ENCODE results near the gene ZNF652.
"Not testable (repeated sequence)": the region's sequence is repeated elsewhere in the genome, so short reads cannot be mapped to it uniquely, and the experiment has no call there.

Gene ZNF652

DNA sequence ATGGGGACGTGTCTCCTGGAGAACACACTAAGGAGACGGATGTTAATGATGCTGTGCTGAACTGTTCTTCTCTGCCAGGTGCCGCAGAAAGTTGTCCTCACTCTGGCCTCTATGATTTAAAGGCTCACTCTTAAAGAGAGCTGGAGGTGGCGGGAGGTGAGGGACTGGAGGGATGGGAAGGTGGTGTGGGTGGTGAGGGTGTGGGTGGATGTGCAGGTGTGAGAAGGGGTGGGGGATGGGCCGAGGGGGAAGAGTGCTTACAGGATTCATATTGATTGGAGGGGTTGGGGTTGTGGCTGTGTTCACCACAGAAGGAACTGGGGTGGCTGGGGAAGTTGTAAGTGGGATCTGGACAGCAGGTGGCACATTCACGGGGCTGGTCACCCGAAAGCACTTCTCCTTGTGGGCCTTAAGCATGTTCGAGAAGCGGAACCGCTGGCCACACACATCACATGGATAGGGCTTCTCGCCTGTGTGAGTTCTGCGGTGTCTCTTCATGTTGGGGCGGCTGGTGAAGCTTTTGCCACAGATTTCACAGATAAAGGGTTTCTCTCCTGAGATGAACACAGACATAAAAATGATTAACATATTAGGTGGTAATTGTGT is 63.6 kb downstream of the ZNF652 start:
- no peak for DNase-seq

DNA sequence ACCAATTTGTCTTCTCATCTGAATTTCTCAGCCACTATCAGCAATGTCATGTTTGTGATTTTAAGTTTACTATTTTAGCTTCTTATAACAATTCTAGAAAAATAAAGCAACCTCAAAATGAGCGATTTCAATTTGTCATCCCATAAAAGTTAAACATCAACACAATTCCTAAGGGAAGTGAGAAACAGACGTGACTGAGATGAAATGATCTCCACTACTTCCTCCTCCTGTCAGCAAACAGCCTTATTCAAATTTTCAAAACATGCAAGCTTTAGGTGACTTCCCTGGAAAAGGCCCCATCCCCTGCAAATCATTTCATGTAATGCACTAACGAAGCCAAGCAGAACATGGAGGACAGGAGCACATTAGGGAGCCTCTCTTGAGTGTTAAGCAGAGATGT is 64.9 kb downstream of the ZNF652 start:
- no peak for DNase-seq

DNA sequence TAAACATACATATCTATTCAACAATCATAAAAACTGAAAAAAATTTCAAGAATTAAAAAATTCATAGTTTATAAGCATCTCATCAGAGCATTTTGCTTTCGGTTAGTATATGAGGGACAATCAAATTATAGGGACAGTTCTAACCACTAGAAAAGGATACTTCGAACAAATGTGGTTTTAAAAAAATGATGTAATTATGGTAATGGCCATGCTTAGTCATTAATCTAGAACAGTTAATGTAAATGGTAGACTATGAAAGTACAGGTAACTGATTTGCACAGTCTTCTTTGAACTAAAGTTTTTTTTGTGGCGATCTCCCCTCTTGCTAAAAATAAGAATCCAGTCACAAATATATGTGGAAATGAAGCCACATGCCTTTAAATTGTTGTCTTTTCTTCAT is 67.9 kb downstream of the ZNF652 start:
- DNase-seq, result no peak

DNA sequence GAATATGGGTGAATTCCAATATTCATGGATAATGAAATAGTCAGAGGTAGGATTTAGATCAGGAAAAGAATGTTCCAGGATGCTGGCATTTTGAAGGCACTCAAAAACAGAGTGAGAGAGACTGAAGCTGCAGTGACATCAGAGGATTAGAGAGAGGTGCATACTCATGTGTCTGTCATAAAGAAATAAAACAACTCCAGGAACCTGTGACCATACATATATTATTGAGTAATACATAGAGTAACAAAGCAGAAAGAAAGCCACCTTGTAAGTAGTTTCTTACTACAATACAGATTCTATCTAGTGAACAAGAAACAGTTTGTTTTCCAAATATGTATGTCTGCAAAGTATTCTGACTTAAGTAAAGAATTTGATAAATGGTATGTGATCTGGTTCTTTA is 69.1 kb downstream of the ZNF652 start:
- DNase-seq, result no peak

DNA sequence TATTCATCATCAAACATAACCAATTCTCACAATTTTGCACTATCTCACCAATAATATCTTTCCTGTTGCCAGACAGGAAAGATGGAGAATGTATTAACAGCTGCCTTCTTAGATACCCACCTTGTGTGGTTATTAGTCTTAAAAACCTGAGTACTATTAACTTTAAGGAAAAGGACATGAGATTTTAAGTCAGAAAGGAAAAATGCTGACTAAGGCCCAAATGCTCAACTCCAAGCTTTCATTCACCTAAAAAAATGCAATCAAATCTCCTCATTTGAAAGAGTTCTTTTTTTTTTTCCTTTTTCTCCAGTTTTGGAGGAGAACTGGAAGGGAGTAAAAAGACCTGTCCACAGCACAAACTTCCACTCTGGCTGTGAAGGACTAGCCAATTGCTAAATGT is 70.1 kb downstream of the ZNF652 start:
- DNase-seq, result no peak

DNA sequence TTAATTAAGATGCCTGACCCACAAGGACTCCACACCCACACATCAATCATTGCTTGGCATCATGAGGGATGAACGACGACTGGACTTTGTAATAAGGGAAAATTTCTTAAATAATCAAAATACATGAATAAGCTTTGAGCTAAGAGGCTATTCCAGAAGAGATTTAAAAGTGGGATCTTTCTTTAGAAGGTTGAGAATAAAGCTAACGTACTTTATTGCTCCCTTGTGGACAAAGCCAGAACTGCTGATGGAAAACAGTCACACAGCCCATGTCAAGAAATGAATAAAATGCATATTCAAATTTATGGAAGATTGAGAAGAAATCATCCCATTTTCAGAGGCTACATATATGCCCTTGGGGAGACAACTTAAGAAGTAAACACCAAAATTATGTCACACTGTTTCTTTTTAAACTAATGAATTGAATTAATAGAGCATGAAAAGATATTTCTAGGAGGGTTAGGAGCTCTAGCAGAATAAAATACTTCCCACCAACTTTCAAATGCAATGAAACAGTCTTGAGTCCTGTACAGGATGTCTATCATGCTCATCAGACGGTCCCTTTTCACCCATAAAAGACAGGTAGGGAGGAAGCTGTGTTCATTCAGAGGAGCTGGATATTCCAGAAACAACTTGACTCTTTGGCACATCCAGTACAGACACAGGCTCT is 71.2 kb downstream of the ZNF652 start:
- DNase-seq, result peak; percentile 35

DNA sequence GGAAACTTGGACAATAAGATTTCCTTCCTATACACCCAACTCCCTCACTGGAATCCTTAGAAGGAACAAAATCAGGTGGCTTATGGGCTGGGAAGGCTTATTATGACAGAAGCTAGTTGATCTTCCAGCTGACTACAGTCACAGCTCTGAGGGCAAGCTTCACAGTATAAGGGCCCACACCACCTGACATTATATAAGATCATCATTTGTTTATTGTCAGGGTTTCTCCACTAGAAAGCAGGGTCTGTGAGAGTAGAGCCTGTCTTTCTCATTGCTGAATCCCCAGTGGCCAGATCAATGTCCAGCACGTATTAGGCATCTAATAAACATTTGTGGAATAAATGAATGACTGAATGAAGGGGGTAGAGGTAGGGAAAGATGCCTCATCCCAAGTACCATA is 73.7 kb downstream of the ZNF652 start:
- peak; percentile 23 for DNase-seq

DNA sequence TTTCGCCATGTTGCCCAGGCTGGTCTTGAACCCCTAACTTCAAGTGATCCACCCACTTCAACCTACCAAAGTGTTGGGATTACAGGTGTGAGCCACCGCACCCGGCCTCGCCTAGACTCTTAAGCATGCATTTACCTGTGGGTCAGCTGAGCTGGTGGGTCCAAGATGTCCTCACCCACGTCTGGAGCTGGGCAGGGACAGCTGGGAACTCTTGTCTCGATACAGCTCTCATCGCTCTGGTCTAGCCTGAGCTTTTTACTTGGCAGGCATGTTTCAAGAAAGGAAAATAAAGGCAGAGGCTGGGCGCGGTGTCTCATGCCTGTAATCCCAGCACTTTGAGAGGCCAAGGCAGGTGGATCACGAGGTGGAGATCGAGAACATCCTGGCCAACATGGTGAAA is 74.6 kb downstream of the ZNF652 start:
- DNase-seq, result peak; percentile 36

DNA sequence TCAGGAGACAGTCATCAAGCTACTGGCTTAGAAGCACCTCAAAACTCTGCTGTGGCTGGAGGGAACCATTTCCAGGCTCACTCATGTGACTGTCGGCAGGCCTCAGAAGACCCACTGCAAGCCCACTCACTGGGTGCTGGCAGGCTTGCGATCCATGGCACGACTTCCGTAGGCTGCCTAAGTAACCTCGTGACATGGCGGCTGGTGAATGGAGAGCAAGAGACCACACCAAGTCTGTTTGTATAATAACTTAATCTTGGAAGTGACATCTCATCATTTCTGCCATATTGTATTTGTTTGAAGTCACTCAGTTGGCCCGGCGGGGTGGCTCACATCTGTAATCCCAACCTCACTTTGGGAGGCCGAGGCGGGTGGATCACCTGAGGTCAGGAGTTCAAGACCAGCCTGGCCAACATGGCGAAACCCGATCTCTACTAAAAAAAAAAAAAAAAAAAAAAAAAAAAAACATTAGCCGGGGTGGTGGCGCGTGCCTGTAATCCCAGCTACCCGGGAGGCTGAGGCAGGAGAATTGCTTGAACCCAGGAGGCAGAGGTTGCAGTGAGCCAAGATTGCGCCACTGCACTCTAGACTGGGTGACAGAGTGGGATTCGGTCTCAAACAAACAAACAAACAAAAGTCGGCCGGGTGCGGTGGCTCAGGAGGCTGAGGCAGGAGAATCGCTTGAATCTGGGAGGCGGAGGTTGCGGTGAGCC is 75.6 kb downstream of the ZNF652 start:
- peak; percentile 50 for DNase-seq

DNA sequence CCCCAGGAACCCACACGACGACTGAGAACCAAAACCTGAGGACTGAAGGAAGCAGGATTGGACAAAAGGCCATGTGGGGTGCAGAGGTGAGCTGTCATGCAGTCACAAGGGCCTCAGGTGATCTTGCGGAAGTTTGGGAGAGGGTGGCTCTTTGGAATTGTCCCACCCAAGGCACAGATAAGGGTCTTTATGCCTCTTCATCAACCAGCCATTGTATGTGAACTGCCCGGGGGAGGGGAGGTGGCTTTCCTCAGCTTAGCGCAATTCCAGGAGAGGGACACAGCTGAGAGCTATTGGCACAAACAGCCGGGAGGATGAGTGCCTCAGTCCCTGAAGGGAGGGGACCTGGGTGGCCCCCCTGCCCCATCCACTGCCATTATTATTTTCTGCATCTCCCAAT is 76.3 kb downstream of the ZNF652 start:
- peak; percentile 49 for DNase-seq

DNA sequence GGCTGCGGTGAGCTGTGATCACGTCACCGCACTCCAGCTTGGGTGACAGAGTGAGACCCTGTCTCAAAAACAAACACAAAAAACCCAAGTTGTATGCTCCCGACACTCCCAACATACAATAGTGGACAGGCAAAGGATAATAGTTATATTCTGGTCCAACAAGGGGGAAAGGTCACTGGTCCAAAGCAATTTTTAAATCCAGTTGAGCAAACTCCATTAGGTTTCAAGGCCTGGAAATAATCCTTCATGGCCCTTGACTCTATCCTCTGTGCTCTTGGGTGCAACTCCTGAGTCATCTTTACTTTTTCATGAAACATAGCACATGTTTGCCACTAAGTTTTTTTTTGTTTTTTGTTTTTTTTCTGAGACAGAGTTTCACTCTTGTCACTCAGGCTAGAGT is 81.1 kb downstream of the ZNF652 start:
- peak; percentile 27 for DNase-seq

DNA sequence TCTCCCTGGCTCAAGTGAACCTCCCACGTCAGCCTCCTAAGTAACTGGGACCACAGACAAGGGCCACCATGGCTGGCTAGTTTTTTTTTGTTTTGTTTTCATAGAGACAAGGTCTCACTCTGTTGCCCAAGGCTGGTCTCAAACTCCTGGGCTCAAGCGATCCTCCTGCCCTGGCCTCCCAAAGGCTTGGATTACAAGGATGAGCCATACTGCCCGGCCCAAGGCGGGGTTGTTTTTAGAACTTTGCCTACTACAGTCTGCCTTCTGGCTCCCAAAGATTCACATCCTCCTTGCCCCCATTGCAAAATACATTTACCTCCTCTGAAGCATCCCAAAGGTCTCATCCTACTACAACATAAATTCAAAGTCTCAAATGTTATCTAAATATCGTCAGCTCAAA is 82.0 kb downstream of the ZNF652 start:
- peak; percentile 22 for DNase-seq

DNA sequence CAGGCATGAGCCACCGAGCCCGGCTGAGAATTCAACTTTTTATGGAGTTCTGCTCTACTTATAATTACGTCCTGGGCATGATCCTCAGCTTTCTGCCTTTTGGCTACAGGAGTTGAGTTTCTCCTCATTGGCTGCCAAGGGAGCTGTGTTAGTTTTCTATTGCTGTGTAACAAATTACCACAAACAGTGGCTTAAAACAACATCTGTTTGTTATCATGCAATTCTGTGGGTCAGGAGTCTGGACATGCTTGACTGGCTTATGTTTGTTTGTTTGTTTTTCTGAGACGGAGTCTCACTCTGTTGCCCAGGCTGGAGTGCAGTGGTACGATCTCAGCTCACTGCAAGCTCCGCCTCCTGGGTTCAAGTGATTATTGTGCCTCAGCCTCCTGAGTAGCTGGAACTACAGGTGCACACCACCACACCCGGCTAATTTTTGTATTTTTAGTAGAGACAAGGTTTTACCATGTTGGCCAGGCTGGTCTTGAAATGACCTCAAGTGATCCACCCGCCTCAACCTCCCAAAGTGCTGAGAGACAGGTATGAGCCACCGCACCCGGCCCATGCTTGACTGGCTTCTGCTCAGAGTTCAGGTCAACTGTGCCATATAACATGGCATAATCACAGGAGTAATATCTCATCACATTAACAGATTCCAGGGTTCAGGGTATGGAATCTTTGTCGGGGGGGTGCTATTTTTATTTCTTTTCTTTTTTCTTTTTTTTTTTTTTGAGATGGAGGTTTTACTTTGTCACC is 82.6 kb downstream of the ZNF652 start:
- peak; percentile 28 for DNase-seq

DNA sequence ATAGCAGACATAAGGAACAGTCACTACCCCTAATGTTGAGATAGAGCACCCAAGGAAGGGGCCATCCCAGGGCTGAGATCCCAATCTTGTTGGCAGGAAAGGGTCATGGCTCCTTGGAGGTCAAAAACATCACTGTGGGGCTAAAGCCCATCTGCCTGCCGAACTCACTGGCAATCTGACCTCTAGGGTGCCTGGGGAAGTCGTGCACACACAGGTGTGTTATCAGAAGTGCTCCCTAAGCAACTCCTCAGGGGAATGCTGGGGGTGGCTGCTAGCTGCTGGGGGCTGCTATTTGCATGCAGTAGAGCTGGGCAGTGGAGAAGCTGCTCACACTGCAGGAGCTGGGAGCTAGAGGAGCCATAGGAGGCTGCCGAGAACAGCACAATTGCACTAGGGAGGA is 84.0 kb downstream of the ZNF652 start:
- peak; percentile 56 for DNase-seq

DNA sequence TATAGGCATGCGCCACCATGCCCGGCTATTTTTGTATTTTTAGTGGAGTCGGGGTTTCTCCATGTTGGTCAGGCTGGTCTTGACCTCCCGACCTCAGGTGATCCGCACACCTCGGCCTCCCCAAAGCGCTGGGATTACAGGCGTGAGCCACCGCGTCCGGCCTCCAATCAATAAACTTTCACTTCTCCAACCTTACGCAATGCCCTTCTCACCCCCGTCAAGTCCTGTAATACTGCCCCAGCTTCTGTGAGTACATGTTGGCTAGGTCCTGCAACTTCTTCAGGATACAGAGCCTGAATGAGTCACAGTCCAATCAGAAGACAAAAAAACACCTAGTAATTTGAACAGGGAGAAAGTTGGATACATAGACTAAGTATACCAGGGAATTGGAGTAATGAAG is 84.4 kb downstream of the ZNF652 start:
- peak; percentile 23 for DNase-seq

DNA sequence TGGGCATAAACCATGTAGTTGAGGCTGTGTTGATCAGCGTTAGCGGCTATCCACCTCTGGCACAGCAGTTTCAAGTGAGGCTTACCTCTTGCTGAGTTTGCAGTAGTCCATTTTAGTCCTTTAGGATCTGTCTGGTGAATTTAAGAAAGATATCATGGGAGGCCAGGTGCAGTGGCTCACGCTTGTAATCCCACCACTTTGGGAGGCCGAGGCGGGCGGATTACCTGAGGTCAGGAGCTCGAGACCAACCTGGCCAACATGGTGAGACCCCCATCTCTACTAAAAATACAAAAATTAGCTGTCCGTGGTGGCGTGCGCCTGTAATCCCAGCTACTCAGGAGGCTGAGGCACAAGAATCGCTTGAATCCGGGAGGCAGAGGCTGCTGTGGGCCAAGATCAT is 86.1 kb downstream of the ZNF652 start:
- peak; percentile 38 for DNase-seq

DNA sequence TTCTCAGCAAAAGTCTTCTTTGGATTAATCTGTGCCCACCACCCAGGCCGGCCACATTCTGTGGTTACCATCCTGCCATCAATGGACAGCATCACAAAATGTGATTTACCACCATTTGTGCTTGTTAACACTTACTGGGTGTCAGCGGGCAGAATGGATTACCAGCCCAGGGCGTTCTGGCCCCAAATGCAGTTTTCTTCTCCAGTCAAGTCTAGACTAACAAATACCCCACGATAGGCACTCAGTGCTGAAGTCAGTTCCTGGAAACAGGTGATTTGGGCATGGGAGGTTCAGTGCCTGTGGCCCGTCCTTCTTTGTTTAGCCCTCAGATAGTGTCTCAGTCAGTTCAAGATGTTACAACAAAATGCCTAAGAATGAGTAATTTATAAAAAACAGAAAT is 92.7 kb downstream of the ZNF652 start:
- DNase-seq, result no peak

DNA sequence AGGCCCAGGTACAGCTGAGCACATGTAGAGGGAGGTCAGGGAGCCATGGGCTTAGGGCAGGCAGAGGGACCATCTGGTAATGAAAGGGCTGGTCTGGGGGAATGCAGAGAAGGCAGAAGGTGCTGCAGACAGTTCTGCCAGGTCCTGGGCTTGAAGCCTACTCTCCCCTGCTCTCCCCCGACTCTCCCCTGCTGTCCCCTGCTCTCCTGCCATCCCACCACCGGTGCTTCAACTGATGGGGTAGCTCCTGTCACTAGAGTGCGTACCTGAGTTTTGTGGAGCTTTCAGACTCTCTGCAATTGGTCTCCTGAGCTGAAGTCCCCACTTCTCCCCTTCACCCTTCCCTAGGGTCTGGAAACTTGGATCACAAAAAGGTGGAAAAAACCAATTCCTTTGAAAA is 94.1 kb downstream of the ZNF652 start:
- DNase-seq, result no peak

DNA sequence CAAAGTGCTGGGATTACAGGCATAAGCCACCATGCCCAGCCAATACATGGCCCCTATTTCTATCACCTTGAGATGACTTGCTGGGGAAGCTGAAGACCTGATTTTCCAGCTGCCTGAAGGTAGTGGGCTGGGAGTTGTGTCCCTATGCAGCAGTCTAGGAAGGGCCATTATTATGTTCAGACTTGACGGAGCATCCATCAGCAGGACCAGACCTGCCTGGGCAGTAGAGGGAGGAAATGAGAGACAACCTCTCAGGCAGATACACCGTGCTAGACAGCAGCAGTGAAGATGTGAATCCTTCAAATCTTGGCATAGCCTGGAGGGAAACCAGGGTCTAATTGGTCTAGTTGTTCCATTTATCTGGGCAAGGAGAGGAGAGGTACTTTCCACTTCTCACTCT is 95.8 kb downstream of the ZNF652 start:
- DNase-seq, result peak; percentile 61

DNA sequence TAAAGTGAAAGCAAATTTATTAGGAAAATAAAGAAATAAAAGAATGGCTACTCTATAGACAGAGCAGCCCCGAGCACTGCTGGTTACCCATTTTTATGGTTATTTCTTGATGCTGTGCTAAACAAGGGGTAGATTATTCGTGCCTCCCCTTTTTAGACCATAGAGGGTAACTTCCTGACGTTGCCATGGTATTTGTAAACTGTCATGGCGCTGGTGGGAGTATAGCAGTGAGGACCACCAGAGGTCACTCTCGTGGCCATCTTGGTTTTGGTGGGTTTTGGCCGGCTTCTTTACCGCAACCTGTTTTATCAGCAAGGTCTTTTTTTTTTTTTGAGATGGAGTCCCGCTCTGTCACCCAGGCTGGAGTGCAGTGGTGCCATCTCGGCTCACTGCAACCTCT is 100.5 kb downstream of the ZNF652 start:
- DNase-seq, result not testable (repeated sequence)

DNA sequence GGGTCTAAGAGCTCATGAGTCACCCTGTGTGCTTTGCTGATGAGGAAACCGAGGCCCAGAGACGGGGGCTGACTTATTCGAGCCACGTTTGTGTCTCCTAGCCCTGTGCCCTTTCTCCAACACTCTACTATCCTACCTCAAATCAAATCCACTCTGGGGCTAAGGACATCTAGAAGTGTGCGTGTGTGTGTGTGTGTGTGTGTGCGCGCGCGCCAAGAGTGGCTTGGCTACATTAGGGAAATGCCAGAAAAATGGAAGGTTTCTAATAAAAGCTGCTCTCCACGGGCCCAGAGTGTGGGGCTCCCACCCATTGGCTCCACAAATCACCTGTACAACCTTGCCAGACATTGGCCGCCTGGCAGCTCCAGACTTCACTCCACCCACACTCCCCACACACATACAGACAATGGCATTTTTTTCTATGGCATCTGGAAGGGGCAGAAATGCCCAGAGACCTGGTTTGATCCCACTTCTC is 101.2 kb downstream of the ZNF652 start:
- peak; percentile 61 for DNase-seq

DNA sequence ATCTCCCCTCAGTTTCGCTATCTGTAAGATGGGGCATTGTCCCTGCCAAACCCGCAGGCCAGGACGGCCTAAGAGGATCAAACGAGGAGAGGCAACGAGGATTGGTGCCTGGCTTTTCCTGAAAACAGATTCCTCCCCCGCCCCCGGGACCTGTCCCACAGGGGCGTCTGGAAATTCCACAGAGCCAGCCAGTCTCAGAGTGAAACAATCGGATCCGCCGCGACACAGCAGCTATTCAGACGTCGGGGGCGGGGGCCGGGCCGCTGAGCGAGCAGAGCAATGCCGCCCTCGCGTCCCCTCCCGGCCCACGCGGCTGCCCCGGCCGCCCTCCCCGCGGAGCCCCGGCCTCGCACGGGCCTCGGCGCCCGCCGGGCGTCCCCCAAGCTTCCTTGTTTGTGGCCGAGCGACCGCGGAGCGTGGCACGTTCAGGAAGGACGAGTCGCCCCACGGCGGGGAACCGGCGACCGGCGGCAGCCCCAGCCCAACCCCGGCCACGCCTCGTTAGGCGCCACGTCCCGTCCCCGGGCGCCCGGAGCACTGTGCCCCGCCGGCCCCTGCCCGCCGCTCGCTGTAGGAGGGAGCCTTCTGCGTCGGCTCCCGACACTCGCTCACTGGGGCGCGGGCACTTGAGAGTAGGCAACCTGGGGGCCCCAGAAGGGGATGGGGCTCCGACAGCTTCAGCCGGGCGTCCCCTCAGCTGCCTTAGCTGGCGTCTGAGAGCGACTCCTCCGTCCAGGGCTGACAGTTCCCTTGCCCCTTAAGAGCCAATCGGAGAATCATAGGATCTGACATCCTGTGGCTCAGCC is 101.8 kb downstream of the ZNF652 start:
- DNase-seq, result peak; percentile 99

DNA sequence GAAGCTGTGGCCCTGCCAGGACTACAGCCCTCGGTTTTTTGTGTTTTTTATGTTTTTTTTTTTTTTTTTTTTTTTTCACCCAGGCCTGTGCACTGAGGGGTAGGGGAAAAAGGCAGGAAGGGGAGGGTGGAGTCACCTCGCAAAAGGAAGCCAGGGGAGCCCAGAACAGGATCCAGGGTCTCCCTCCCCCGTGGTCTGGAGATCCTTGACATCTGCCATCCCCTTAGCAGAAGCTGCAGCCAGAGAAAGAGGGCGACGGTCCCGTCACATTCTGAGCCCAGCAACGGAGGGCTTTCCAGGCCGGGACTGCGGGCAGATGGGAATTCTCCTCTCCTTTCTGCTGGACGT is 102.4 kb downstream of the ZNF652 start:
- no peak for DNase-seq

All from islet precursor cell (in vitro differentiated cells).